ENCODE results near the gene SH3BP2.

- TF ChIP-seq ZFP3 (CRISPR knock-in tag; IDR thresholded peaks at IDR 0.05), result no peak
- no peak for TF ChIP-seq BACH2 (CRISPR knock-in tag; IDR thresholded peaks at IDR 0.05; ENCODE audit: borderline replicate concordance)
- TF ChIP-seq CREB5 (CRISPR knock-in tag; IDR thresholded peaks at IDR 0.05; ENCODE audit: low read depth), result no peak
- no peak for TF ChIP-seq ISL1 (CRISPR knock-in tag; IDR thresholded peaks at IDR 0.05)
- no peak for TF ChIP-seq GLIS3 (CRISPR knock-in tag; IDR thresholded peaks at IDR 0.05)
- TF ChIP-seq CSDC2 (CRISPR knock-in tag; IDR thresholded peaks at IDR 0.05), result no peak
Observed at GRCh38 chr4:2799224-2799911, 6.5 kb downstream of the SH3BP2 start.

Measured in SK-N-SH treated with all-trans-retinoic acid at 6 μM for 48 hours (cell line).